SK-N-DZ (cell line): ENCODE data around the gene PAXIP1.

Source experiments
- DNase-seq: peaks from one replicate; pipeline ENCODE4 v3.0.0-alpha.2; 2015; ENCODE audit warnings: low spot score

PAXIP1 gene

DNA sequence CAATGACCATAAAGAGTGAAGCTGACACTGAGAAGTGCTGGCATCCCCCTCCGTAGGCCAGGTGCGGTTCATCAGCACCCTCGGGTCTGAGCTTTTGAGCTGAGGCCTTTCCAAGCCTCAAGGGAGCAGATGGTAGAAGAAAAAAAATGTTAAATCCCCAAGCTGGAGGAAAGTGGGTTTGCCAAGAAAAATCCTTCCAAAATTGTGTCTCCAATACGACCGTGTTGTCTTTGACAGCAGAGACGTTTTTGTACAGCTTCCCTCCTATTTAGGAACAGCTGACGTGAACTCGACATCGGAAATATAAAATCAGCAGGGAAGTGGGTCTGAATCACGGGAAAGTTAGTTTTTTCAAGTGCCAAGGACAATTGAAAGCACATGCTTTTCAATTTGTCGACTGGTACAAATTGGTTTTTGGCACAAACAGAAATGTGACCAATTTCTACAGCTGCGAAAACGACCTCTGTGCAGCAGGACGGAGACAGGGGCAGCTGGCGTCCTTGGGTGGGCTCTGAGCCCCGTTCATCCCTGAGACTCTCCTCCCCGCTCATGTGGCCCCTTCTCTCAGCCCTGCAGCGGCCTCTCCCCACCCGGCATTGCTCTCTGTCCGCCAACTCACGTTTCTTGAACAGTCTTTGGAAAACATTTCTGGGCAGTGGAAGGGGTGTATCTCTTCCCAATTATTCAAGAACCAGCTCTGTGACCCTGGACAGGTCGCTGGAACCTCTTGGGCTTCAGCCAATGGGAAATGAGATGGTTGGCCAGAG, 89.9 kb downstream of the PAXIP1 start:
- no peak for DNase-seq

DNA sequence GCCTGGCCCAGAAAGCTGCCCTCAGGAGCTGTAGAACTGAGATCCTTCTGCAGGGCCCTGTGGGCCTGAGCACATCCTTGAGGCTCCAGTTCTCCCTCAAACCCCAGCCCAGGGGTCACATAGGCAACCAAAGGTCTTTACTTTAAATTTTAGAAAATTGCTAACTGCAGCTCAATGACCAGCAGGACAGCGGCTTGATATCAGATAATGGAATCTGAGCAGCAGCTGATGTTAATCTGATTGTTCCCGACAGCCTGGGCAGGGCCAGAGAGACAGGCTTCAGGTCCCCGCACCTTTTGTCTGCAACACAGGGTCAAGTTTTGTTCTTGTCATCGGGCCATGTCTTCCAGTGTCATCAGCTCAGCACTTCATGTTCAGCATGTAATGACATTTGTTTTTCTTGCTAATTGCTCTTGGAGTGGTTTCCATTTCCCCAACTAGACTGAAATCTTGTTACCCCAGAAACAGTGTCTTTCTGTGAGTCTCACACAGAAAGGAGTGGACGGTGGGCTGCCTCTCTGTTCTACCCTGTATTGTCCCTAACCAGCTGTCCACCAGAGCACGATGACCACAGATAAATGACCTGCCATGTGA, 91.0 kb downstream of the PAXIP1 start:
- DNase-seq, result peak; percentile 26

DNA sequence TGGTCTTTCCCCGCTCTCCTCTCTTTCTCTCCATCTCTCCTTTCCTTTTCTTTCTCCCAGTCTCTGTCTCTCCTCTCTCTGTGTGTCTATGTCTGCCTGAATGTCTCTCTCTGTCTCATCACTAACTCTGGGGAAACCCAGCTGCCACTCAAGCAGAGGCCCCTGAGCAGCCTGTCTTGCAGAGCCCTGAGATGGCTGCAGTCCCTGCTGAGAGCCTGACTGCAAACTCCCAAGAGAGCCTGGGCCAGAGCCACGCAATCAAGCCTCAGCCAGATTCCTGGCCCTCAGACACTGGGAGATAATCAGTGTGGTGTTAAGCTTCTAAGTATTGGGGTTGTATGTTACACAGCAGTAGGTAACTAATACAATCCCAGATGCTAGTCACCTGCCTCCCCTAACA, 91.5 kb downstream of the PAXIP1 start:
- DNase-seq, result no peak

DNA sequence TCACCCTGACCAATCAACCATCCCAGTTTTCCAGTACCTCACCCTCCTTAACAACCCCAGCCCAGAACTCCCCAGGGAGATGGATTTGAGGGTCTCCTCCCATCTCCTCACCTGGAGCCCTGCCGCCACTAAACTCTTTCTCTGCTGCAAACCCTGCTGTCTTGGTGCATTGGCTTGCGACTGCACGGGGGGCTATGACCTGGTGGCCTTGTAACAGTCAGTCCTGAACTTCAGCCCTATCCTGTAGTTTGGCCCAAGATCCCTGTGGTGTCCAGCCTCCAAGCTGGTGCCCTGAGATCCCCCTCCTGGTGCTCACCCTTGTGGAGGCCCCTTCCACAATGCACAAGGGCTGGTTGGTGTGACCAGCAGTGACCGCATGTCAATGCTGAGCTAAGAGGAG, 91.9 kb downstream of the PAXIP1 start:
- DNase-seq, result no peak

DNA sequence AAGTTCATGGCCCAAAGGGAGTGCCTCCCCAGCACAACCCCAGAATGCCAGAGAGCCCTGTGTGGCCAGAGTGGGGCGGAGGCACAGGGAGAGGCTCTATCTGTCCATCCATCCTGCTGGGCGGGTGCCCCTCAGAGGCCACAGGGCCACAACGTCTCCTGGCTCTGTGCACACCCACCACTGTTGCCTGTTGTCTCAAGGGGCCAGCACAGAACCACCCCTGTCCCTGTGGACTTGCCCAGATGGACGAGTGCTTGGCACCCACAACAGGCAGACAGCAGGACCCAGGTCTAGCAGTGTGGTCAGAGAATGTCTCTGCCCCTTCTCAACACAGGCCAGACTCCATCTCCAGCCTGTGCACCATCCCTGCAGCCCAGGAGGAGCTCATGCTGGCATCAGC, 92.8 kb downstream of the PAXIP1 start:
- DNase-seq, result no peak

DNA sequence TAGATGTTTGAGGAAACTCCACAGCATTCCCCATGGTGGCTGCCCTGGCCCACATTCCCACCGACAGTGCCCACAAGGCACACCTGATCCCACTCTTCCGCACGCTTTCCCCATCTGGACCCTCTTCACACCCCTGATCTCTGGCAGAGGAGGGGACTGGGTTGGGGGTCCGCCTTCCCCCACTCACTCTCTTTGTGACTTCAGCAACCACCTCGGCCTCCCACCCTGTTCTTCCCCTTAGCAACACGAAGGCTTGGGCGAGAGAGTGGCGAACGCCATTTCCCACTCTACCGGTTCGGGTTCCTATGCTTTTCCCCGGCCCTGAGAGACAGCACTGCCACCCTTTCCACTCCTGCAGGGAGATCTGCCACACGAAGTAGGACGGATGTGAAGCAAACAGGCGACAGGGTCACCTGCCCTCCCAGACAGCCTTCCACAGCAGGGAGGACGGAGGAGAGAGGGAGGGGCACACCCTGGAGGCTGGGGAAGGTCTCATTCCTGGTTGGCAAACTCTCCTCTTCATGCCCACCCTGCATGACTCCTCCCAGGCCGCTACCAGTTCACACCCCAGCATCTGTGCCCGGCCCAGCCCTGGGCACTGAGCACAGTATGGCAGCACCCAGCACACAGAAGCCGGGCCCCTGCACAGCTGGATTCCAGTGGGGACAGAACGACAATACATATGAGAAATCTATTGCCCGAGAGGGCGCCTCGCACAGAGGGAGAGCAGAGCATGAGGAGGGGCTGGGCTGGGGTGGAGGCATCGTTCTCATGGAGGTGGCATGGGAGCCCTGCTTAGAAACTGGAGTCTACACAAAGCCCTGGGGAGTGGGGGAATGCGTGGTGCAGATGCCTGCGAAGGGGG, 93.5 kb downstream of the PAXIP1 start:
- no peak for DNase-seq

DNA sequence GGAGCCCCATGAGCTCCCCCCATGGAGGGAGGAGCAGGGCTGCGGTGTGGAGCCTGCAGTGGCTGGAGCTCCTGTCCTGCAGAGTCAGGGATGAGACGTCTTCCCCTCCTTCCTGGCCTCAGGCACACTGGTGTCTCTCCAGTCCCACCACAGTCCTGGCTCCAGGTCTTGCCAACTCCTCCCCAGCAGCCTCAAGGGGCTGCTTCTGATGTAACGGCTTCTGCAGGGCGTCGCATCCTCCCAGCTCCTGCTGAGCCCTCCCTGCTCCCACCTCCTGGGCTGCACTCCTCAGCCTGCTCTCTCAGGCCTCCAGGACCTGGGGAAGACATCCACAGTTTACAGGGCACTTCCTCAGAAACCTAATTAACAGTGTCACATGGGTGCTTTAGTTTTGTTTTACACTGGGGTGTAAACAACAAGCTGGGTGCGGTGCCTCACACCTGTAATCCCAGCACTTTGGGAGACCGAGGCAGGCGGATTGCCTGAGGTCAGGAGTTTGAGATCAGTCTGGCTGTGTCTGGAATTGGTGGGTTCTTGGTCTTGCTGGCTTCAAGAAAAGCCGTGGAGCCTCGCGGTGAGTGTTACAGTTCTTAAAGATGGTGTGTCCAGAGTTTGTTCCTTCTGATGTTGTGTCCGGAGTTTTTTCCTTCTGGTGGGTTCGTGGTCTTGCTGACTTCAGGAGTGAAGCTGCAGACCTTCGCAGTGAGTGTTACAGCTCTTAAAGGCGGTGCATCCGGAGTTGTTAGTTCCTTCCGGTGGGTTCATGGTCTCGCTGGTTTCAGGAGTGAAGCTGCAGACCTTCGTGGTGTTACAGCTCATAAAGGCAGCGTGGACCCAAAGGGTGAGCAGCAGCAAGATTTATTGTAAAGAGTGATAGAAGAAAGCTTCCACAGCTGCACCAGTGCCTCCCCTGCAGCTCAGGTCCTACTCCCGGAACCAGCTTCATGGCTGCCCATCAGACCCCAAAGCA, 95.0 kb downstream of the PAXIP1 start:
- no peak for DNase-seq

DNA sequence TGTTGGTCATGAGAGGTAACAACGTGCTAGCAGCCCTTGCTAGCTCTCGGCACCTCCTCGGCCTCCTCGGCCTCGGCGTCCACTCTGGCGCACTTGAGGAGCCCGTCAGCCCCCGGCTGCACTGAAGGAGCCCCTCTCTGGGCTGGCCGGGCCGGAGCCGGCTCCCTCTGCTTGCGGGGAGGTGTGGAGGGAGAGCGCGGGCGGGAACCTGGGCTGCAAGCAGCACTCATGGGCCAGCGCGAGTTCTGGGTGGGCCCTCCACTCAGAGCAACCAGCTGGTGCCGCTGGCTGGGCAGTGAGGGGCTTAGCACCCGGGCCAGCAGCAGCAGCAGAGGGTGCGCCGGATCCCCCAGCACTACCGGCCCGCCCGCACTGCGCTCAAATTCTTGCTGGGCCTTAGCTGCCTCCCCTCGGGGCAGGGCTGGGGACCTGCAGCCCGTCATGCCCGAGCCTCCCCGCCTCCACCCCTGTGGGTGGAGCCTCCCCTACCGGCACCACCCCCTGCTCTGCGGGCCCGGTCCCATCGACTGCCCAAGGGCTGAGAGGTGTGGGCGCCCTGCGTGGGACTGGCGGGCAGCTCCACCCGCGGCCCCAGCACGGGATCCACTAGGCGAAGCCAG, 96.1 kb downstream of the PAXIP1 start:
- DNase-seq, result no peak

DNA sequence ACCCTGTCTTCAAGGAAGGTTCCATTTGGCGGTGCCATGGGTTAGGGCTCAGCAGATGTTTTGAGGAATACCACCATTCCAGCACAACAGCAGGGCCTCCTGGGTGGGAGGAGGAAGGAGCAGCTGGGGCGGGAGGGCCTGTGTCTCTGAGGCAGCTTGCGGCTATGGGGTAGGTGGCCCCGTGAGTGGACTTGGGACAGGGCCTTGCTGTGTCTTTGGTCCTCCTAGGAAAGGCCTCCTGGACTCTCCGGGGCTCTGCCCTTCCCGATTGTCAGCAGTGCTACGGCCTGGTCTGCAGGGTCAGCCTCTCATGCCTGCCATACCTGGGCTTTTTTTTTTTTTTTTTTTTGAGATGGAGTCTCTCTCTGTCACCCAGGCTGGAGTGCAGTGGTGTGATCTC, 96.7 kb downstream of the PAXIP1 start:
- DNase-seq, result no peak

DNA sequence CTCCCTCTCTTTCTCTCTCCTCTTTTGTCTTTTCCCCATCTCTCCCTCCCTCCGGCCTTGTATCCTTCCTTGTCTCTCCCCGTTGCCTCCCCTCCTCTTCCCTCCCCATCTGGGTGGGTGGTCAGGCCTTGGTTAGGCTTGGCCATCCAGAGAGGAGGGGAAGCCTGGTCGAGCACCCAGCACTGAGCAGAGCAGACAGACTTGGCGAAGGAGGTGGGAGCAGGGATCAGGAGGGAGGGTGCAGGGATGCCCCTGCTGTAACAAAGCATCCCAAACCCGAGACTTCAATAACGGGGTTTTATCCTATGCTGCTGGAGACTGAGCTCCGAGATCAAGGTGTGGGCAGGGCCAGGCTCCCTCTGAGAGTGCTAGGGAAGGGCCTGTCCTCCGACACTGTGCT, 97.3 kb downstream of the PAXIP1 start:
- no peak for DNase-seq

DNA sequence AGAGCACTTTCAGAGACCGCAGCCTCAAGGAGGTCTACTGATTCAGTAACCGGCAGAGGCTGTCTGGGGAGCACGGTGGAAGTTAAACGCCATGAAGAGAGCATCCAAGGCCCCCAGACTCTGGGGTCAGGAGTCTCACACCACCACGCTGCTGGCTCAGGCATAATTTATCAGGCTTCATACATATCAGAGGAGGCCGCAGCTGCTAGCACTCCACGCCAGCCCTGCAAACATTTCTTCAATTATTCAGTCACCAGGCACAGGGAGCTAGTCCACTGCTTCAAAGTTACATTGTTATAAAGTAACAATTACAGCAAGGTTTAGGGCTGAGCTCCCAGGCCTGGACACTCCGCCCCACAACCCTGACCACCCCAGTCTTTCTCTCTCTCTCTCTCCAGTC, 97.8 kb downstream of the PAXIP1 start:
- no peak for DNase-seq

DNA sequence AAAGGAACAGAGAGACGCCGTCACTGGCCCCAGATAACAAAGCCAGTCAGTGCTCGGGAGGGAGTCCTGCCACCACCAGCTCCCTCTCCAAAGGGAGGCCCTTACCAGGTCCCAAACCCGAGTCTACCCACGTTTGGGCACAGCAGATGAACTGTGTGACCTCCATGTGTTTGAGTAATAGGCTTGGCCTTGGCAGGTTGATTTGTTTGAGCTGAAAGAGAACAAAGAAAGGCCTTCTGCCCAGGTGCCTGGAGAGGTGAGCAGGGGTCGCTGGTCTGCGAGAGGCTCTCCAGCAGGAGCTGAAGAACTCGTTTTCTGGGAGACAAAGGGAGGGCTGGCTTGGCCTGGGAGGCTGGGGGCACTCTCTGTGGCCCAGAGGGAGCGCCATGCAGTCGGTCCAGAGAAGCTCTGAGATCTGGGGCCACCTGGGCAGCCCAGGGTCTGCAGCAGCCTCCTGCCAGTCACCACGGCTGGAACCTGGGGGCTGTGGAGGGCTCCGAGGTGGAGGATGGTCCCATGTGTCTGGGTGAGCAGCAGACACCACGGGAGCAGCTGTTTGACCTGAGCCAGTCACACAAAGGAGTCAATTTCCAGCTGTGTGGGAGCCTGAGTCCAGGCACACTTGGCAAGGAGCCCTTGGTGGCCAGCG, 99.7 kb downstream of the PAXIP1 start:
- no peak for DNase-seq

DNA sequence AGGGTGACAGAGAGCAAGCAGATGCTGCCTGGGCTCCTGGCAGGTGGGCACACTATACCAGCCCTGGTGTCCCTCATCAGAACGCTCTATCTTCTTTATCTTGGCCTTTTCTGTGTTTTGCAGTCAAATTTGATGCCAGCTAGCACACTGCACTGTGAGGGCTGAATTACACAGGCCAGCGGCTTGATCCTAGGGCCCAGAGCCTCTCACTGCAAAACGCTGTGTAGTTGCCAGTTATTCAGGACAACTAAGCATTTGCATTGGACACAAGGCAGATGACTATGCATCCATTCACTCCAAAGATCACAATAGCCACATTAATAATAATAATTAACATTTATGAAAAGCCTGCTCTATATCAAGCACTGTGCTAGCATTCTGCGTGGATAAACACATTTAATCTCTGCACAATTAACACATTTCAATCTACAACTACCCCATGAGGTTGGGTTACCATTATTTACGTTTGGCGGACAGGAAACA, 100.3 kb downstream of the PAXIP1 start:
- no peak for DNase-seq

DNA sequence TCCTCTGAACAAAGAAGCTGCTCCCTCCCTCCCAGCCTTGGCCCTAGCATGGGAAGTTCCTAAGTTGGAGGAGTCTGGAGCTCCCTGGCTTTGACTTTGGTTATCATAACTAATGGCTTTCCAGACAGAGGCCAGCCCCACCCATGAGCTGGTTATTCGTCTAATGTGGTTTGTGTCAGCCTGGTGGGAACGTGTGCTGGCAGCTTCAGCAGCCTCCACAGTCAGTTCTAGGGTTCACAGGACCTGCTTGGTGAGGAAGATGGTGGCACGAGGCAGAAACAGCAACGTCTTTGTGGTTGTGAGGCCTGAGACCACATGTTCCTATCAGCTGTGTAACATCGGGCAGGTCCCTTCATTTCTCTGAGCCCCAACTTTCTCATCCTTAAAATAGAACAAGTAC, 103.1 kb downstream of the PAXIP1 start:
- DNase-seq, result no peak

DNA sequence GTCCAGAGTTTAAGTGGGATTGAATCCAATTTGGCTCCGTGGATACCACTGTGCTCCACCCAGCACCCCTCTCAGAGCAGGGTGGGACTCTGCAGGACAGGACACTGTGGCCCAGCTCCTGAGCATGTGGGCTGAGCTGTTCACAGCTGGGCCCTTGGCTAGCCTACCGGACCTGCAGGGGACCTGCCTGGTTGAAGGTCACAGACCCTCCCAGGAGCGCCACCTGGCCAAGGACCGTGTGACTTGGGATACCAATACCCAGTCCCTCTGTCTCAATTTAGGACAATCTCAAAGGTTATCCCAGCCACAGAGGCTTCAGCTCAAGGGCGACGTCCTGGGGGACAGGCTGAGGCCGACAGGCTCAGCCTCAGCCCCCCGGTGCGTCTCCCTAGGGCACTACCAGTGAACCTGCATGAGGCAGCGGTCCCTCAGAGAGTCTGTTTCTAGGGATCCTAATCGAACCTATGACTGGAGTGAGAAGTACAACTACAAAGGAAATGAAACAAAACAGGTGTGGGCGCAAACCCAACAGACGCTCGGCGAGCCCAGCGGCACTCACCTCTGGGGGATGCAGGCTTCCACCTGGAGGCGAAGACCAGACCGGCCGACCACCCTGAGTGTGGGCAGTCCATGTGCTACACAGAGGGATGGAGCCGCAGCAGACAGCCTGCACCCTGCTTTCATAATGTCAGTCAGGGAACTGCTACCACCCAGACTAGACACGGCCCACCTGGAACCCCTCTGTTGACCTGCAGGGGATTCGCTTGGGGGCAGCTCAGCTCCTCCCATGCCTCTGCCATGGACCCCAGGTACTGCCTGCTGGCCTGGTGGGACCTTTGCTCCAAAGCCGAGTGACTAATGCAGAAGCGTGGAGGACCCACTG, 103.7 kb downstream of the PAXIP1 start:
- no peak for DNase-seq

DNA sequence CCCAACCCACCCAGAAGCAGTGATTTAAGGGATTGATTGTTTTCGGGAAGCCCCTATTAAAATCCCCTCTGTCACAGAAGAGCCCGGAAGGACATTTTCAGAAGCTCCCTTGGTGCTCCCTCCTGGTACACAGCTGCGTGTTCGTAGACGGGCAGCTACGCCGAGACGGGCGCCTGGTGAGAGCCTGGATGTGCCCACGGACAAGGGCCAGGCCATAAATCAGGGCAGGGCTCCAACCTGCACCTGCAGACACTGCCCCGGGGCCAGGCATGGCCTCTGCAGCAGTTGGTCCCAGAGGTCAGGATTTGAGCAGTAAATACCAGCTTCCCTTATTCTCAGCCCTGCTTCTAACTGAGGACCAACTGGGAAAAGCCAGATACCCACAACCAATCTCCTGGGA, 106.8 kb downstream of the PAXIP1 start:
- no peak for DNase-seq
